HG02943 (cell line): ENCODE measurements around the gene EIPR1.
"Not testable (repeated sequence)": the region's sequence is repeated elsewhere in the genome, so short reads cannot be mapped to it uniquely, and the experiment has no call there.

Source experiments
- ATAC-seq: cut with Tn5 transposase; IDR thresholded peaks from one replicate; pipeline ENCODE4 v1.9.1; 2021; ENCODE audit warnings: mild to moderate bottlenecking, low read depth, moderate library complexity; ENCODE audit not compliant: unreplicated experiment

EIPR1 gene

GRCh38 chr2:3183766-3184165 is 193.9 kb downstream of the EIPR1 start:
- no peak for ATAC-seq

- no peak for ATAC-seq
Observed at GRCh38 chr2:3182848-3183247, 194.8 kb downstream of the EIPR1 start.

DNA sequence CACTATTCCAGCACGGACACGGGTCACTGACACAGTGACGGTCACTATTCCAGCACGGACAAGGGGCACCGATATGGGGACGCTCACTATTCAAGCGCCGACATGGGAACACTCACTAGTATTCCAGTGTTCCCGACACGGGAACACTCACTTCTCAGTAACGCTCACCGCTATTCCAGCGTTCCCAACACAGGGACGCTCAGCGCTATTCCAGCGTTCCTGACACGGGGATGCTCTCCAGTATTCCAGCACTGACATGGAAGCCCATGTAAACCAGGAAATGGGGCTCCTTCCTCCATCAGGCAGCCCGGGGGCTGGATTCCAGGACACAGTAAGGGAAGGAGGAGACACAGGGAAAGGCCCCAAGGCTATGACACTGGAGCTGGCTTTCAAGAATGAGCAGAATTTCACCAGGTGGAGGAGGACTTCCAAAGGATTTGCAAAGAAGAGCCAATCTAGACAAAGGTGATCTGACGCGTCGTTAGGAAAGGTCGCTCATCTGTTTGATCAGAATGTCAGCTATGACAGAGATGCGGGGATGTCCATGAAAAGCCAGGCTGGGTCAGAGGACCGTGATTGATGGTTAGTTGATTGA is 196.1 kb downstream of the EIPR1 start:
- ATAC-seq = no peak

- not testable (repeated sequence) for ATAC-seq
Observed at GRCh38 chr2:3180909-3181221, 196.8 kb downstream of the EIPR1 start.

DNA sequence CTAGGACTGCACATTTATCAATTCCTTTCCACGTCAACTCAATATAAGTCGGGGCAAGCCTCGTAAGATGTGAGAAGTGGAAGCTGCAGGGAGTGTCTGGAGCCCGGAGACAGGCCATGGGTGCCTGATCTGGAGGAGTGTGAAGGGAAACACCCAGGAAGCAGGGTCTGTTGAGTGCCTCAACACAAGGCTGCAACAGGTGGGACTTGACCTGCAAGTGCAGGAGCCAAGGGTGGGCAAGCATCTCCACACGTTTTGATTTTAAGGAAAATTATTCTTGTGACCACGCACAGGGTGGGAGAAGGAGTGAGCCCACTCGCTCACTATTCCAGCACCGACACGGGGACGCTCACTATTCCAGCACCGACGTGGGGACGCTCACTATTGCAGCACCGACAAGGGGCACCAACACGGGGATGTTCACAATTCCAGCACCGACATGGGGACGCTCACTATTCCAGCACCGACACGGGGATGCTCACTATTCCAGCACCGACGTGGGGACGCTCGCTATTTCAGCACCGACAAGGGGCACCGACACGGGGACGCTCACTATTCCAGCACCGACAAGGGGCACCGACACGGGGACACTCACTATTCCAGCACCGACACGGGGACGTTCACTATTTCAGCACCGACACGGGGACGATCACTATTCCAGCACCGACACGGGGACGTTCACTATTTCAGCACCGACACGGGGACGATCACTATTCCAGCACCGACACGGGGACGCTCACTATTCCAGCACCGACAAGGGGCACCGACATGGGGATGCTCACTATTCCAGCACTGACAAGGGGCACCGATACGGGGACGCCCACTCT is 197.3 kb downstream of the EIPR1 start:
- ATAC-seq = no peak

DNA sequence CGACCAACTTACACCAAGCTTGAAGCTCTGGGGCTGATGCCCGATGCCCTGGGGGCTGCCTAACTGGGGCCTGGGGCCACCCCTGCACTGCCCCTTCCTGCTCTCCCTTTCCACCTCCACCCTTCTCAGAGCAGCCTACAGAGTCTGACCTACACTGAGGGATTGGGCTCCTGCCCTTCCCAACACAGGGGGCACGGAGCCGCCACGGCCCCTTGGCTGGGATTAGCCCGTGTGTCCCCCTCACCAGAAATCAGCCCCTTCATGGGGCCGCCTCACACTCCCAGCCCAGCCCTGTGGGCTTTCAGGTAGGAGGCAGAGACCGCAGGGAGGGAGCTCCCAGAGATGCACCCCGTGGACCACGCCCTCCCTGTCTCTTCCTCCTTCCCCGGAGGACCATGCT is 198.0 kb downstream of the EIPR1 start:
- ATAC-seq = no peak

- no peak for ATAC-seq
Observed at GRCh38 chr2:3179208-3179607, 198.4 kb downstream of the EIPR1 start.

GRCh38 chr2:3178578-3179031 is 199.0 kb downstream of the EIPR1 start:
- ATAC-seq = no peak

DNA sequence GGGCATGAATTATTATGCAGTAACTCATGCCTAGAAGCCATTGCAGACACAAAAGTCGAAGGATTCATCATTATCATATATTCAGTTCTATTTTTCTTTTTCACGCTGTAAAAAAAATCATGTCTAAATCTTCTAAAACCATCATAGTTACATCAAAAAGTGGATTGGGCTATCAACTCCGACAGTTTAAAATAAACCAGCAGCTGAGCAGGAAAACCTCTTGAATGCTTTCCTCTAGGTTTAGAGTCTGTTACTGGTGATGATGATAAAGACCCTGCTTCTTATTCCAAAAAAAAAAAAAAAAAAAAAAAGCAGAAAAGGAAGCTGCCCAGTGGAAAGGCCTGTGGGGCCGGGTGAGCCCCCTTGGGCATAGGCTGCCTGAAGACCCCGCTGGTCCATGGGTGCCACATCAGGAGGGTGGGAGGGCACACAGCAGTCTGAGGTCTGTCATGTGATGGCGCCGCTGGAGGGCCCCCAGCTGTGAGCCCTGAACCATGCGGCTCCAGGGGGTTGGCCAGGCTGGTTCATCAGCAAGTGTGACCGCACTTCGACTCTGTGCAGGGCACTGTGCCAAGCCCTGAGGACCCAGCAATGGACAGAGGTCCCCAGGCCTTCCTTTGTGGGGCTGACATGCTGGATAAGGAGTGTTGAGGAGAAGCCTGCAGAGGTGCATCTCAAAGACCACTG is 199.6 kb downstream of the EIPR1 start:
- ATAC-seq = no peak

DNA sequence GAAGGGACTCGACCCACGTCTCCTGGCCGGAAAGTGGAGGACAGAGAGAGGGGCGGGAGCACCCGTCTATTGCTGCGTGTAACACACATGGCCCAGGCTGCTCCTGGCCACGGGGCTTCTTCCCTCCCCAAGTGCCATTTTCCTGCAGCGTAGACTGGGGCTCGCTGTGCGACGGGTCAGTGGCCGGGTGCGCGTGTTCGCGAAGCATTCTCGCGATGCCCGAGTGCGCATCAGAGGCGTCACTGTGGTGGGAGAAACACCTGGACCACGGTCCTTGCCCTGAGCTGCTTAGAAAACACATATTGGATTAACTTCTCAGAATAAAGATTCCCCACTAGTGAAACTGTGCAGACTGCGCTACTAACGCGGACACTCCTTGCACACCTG is 200.8 kb downstream of the EIPR1 start:
- no peak for ATAC-seq

DNA sequence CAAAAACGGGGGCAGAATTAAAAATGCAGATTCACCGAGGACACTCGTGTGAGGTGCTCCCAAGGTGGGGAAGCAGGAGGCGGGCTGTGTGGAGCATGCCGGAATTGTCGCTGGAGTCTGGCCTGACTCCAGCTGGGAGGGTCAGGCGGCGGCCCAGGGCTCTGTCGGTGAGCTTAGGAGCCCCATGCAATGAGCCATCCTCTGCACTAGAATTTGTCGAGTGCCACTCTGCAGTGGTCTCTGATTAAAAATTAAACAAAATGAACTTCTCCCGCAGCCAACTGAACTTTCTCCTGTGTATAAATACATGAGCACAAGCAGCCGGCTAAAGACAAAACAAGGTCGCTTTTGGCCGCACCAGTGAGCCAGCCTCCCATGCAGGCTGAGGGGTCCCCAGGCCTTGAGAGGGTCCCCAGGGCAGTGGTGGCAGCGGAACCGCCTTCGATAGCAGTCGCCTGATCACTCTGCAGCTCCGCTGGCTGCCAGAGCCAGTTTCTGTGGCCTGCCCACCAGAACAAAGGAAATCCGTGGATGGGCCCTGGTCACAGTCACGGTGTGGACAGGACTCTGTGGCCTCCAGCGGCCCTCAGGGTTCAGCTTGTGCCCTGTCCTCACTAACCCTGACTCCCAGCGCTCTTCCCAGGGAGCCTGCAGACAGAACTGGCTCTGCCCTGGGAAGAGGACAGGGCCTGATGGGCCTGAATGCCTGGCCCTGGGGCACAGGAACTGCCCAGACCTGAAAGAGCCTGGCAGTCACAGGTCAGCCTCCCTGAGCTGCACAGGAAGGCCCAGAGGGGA is 201.3 kb downstream of the EIPR1 start:
- no peak for ATAC-seq

GRCh38 chr2:3175568-3175955 is 202.1 kb downstream of the EIPR1 start:
- no peak for ATAC-seq

- no peak for ATAC-seq
Observed at GRCh38 chr2:3174626-3175567, 202.7 kb downstream of the EIPR1 start.

- ATAC-seq = no peak
Observed at GRCh38 chr2:3173031-3173430, 204.6 kb downstream of the EIPR1 start.

- ATAC-seq = no peak
Observed at GRCh38 chr2:3172265-3172935, 205.2 kb downstream of the EIPR1 start.

GRCh38 chr2:3171564-3172264 is 205.9 kb downstream of the EIPR1 start:
- no peak for ATAC-seq

DNA sequence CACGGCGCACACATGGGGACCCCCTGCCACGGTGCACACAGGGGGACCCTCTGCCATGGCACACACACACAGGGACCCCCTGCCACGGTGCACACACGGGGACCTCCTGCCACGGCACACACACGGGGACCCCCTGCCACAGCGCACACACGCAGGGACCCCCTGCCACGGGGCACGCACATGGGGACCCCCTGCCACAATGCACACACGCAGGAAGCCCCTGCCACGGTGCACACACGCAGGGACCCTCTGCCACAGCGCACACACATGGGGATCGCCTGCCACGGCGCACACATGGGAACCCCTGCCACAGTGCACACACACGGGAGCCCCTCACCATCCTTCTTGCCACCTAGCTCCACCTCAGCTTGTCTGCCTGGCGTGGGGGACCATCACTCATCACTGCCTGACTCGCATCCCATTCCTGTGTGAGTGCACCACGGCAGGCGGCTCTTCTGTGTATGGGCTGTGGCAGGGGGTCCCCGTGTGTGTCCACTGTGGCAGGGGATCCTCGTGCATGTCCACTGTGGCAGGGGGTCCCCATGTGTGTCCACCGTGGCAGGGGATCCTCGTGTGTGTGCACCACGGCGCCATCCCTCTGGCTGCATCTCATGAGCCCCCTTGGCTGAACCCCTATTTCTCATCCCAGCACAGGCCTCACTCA is 206.7 kb downstream of the EIPR1 start:
- ATAC-seq = no peak
